ENCODE measurements around the gene TBC1D5.

TBC1D5 gene

DNA sequence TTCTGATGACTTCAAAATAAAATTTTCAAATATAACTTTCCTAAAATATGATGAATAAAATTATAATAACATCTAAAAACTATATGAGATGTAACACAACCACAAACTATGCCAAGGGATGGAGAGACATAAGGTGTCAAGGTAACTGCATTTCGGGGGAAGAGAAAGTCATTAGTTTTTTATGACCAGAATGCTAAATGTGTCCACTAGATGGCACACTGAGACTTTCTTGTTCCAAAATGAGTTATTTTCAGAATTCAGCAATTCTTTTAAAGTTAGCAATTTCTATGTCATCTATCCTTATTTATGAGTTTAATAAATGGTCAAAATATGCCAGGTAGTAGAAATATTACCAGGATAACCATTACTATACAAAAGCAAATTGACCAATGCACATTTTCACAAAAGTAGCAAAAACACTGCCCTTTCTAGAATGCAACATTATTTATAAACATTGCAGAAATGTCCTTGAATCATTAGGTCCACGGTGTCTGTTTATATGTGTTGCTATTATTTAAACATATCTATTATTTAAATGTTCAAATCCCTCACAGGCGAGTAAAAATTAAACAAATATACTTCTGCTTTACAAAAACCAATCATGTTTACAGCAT, 483.5 kb downstream of the TBC1D5 start:
- no peaks in the 10 kb centered on the region for H3K36me3 ChIP-seq (ENCODE audit: control insufficient read depth, low read length)
- no peak overlapping the region for H3K4me2 ChIP-seq (ENCODE audit: low read length)
- H3K4me3 ChIP-seq (ENCODE audit: low read length): no peak overlapping the region
- H3K79me2 ChIP-seq (ENCODE audit: control insufficient read depth, low read length): no peaks in the 10 kb centered on the region
- no peak overlapping the region for H3K27ac ChIP-seq (ENCODE audit: low read depth, low read length)
- H3K9me3 ChIP-seq (ENCODE audit: control insufficient read depth, insufficient read depth, low read length): no peaks in the 10 kb centered on the region
- H3K4me1 ChIP-seq (ENCODE audit: control insufficient read depth, low read length): 0 out of 2 replicates have a peak, but pooled peaks cover 3% of the 10 kb centered on the region
- no peaks in the 10 kb centered on the region for H3K27me3 ChIP-seq (ENCODE audit: control insufficient read depth, low read length)
- TF ChIP-seq EZH2phosphoT487 (IDR thresholded peaks at IDR 0.05; ENCODE audit: borderline replicate concordance, low read length): no peak
- TF ChIP-seq CTCF (IDR thresholded peaks at IDR 0.05; ENCODE audit: low read depth, low read length, poor library complexity, severe bottlenecking): peak; percentile 65
- H3F3A ChIP-seq (ENCODE audit: control insufficient read depth, insufficient read depth): 0 out of 2 replicates have a peak, but pooled peaks cover 5% of the 10 kb centered on the region
- no peaks in the 10 kb centered on the region for H3K9me2 ChIP-seq (replicated peaks; ENCODE audit: control insufficient read depth, low read length)
- no peaks in the 10 kb centered on the region for H4K20me1 ChIP-seq (ENCODE audit: control insufficient read depth, insufficient read depth, low read depth, low read length)

DNA sequence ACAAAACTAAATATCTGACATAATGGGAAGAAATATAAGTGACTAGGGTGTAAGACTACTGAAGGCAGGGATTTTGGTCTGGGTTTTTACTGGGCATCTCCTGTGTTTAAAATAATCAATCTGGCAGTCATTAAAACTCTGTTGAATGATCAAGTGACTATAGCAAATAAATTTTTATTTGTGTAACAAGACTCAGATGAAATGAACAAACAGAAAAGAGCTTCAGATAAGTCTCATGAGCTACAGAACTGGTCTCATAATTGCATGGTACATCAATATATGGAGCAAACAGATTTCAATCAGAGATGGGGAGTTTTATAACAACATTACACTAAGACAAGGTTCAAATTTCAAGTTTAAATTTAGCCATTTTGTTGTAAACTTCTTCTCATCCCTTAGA, 485.2 kb downstream of the TBC1D5 start:
- Histone ChIP-seq H3K36me3 (ENCODE audit: control insufficient read depth, low read length) (no peaks in the 10 kb centered on the region), H3F3A (ENCODE audit: control insufficient read depth, insufficient read depth) (0 out of 2 replicates have a peak, but pooled peaks cover 5% of the 10 kb centered on the region), H3K79me2 (ENCODE audit: control insufficient read depth, low read length) (no peaks in the 10 kb centered on the region), H4K20me1 (ENCODE audit: control insufficient read depth, insufficient read depth, low read depth, low read length) (no peaks in the 10 kb centered on the region), H3K27ac (ENCODE audit: low read depth, low read length) (no peak overlapping the region), H3K4me2 (ENCODE audit: low read length) (no peak overlapping the region), H3K9me3 (ENCODE audit: control insufficient read depth, insufficient read depth, low read length) (no peaks in the 10 kb centered on the region), H3K4me3 (ENCODE audit: low read length) (no peak overlapping the region), H3K4me1 (ENCODE audit: control insufficient read depth, low read length) (no peaks in the 10 kb centered on the region), H3K27me3 (ENCODE audit: control insufficient read depth, low read length) (no peaks in the 10 kb centered on the region), H3K9me2 (replicated peaks; ENCODE audit: control insufficient read depth, low read length) (no peaks in the 10 kb centered on the region)
- TF ChIP-seq EZH2phosphoT487 (IDR thresholded peaks at IDR 0.05; ENCODE audit: borderline replicate concordance, low read length) (no peak), CTCF (IDR thresholded peaks at IDR 0.05; ENCODE audit: low read depth, low read length, poor library complexity, severe bottlenecking) (no peak)

GRCh38 chr3:17243621-17244020, 498.8 kb downstream of the TBC1D5 start:
- H3K27ac ChIP-seq (ENCODE audit: low read depth, low read length): no peak overlapping the region
- H3F3A ChIP-seq (ENCODE audit: control insufficient read depth, insufficient read depth): no peaks in the 10 kb centered on the region
- TF ChIP-seq EZH2phosphoT487 (IDR thresholded peaks at IDR 0.05; ENCODE audit: borderline replicate concordance, low read length): no peak
- no peak for TF ChIP-seq CTCF (IDR thresholded peaks at IDR 0.05; ENCODE audit: low read depth, low read length, poor library complexity, severe bottlenecking)
- H3K4me2 ChIP-seq (ENCODE audit: low read length): no peak overlapping the region
- H3K4me1 ChIP-seq (ENCODE audit: control insufficient read depth, low read length): no peaks in the 10 kb centered on the region
- no peaks in the 10 kb centered on the region for H4K20me1 ChIP-seq (ENCODE audit: control insufficient read depth, insufficient read depth, low read depth, low read length)
- H3K4me3 ChIP-seq (ENCODE audit: low read length): no peak overlapping the region
- H3K27me3 ChIP-seq (ENCODE audit: control insufficient read depth, low read length): no peaks in the 10 kb centered on the region
- H3K36me3 ChIP-seq (ENCODE audit: control insufficient read depth, low read length): no peaks in the 10 kb centered on the region
- no peaks in the 10 kb centered on the region for H3K79me2 ChIP-seq (ENCODE audit: control insufficient read depth, low read length)
- H3K9me2 ChIP-seq (replicated peaks; ENCODE audit: control insufficient read depth, low read length): no peaks in the 10 kb centered on the region
- H3K9me3 ChIP-seq (ENCODE audit: control insufficient read depth, insufficient read depth, low read length): no peaks in the 10 kb centered on the region
